EL (cell line): ENCODE data around the gene ROBO4.
A peak's percentile ranks its signal among the peaks of the same experiment; 100 is the strongest.

Experiments used
- DNase-seq: peaks from one replicate; pipeline ENCODE4 v3.0.0-alpha.2; 2016

ROBO4 gene

DNA sequence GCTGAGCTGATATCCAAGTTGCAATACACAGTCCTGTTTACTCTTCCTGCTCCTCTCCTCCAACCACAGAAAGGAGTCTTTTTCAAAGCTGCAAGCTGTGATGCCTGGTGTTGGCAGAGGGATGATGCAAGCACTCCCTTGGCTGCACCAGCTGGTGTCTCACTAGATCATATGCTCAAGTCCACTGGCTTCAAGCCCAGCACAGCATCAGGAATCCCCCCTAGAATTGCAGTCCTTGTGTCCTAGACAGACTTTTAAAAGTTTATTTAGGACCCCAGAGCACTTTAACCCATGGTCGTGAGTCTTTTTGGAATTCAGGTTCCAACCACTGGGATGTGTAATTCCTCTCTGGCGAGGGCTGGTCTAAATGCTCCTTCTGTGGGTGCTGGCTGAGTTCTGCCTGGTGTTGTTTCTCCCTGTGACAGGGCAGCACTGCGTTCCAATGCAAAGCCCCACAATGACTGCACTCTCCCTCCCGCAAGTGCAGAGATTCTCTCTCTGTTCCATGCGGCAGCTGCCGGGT lies 19.5 kb upstream of the ROBO4 start:
- peak; percentile 36 for DNase-seq

DNA sequence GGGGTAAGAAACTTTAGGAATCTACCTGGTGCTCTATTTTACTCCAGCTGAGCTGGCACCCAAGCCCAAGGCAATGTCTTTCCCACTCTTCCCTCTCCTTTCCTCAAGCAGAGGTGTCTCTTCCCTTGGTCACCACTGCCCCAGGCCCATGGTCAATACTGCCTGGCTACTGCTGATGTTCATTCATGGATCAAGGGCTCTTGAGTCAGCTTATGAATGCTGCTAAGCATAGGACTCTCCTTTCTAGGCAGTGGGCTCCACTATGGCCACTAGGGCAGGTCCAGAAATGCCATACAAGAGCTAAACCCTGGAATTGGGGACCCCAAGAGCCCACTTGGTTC lies 18.7 kb upstream of the ROBO4 start:
- no peak for DNase-seq

DNA sequence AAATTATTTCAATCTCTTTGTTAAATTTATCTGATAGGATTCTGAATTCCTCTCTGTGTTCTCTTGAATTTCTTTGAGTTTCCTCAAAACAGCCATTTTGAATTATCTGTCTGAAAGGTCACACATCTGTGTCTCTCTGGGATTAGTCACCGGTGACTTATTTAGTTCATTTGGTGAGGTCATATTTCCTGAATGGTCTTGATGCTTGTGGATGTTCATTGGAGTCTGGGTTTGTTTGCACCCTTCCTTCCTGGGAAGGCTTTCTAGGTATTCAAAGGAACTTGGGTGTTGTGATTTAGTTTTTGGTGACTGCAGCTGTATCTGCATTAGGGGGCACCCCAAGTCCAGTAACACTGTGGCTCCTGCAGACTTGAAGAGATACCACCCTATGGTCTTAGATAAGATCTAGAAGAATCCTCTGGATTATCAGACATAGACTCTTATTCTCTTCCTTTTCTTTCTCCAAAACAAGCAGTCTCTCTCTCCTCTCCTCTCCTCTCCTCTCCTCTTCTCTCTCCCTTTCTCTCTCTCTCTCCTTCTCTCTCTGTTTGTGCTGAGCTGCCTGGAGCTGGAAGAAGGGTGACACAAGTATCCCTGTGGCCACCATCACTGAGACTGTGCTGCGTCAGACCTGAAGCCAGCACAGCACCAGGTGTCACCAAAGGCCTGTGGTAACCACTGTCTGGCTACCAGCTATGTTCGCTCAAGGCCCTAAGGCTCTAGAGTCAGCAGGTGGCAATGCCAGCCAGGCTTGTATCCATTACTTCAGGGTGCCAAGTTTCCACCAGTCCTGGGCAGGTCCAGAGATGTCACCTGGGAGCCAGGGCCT lies 18.1 kb upstream of the ROBO4 start:
- DNase-seq, result peak; percentile 69

DNA sequence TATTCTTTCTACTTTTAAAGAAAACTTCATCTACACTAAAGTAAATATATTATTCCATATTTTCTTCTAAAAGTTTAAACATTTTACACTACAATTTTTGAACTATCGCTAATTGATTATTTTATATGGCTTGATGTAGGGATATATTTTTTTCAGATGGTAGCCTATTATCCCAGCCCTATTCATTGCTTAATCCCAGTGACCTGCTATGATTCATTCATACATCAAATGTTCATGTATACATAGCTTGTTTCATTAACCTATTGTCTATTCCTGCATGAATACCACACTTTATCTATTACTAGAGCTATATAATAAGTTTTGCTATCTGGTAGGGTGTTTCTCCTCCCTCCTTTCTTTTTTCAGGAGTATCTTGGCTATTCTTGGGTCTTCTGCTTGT lies 5.0 kb upstream of the ROBO4 start:
- no peak for DNase-seq

DNA sequence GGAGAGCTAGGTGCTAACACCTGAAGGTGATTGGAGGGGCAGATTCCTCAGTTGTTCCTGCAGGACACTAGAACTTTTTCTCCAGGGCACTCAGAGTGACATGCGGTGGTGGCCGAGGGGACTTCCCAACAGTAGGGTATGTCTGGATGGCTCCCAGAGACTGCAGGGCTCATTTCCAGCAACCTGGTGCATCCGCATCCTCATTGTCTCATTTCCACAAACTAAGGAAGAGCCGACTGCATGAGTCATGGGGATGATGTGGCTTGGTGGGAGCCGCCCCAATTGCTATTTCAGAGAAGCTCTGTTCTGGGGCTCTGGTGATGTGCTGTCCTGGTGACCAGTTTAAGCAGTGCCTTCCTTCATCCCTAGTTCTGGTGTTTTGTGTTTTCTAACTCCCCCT lies 2.8 kb upstream of the ROBO4 start:
- DNase-seq, result peak; percentile 96

GRCh38 chr11:124899383-124900145 lies 1.9 kb upstream of the ROBO4 start:
- peak; percentile 51 for DNase-seq

DNA sequence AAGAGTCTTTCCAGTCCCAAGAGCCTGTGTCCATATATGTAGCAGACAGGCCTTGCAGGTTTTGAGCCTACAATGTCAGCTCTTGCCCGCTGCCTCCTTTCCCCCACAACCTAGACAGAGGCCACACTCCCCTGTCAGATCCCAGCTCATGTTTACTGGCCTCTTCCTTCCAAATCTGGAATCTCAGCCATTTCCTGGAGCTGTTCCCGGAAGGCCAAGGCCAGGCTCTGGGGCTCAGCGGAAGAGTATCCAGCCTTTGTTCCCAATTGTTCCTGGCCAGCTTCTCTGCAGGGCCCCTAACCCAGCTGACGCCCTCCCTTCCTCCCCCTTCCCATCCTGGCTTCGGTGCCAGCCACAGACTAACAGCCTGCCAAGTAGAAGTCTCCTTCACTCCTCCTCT lies 1.0 kb upstream of the ROBO4 start:
- DNase-seq, result peak; percentile 85

DNA sequence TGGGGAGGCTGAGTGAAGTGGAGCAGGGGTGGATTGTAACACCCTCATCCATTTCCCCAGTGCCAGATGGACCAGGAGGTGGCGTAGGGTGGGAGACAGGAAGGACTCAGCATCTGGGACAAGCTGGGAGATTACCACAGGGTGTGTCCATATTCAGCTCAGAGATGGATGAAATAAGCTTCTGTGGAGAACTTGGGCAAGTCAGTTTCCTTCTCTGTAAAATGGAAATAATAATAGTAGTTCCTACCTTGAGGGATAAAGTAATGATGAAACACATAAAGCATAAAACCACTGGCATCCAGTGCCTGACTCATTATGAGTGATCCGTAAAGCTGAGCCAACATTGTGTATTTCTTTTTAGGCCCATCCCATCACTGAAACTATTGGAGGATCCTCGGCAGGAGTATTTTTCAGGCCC lies 607 bp upstream of the ROBO4 start:
- DNase-seq, result peak; percentile 93

GRCh38 chr11:124896821-124897391 lies 759 bp downstream of the ROBO4 start:
- no peak for DNase-seq

- peak; percentile 85 for DNase-seq
Observed at GRCh38 chr11:124896071-124896750, 1.5 kb downstream of the ROBO4 start.

DNA sequence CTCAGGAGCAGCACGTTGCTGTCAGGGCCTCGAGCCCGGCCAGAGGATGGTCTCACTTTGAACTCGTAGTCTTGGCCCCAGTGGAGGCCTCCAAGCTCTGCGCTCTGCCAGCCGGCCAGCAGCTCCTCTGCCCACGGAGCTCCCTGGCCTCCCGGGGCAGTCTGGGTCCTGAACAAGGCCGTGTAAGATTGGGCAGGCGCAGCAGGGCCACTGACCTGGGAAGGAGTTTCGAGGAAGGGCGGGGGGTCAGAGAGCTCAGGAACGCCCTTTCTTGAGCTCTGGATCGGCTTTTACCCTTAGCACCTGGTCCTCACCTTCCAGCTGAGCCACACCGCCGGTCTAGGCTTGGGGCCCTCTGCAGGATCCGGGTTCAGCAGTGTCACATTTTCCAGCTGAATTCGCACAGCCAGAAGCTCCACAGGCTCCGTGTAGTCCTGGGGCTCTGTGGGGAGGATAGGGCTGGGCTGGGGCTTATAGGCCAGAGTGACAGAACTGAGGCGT lies 2.1 kb downstream of the ROBO4 start:
- no peak for DNase-seq

DNA sequence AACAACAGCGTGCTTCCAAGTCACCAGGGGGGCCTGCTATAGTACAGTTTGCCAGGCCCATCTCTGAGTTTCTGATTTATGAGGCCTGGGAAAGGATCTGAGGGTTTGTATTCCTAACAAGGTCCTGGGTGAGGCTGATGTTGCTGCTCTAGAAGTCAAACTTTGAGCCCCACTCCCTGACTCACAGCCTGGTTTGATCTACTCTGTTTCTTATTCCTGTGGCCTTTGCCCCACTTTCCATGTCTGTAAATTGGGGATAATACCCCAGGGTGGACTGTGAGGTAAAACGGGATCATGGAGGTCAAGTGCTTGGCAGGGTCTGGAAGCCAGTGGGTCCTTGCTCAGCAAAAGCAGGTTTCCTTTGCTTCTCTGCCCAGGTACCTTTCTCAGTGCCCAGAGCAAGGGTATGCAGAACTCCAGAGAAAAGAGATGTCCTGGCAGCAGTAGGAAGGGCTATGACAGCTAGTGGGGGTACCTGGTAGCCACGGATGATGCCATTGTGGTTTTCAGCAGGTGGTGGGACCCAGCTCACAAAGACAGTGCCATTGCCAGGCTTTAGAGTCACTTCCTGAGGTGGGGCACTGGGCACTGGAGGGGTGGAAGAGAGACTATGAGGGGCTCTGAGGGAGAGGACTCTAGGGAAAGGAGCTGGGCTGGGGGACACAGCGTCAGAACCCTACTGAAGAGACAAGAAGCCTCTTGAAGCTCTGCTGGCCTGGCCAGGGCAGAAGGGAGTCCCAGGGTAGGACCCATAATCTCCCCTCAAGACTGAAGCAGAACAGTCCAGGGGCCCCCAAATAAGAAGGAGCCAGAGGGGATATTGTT lies 2.8 kb downstream of the ROBO4 start:
- DNase-seq, result no peak

GRCh38 chr11:124893781-124894401 lies 3.8 kb downstream of the ROBO4 start:
- DNase-seq, result no peak

DNA sequence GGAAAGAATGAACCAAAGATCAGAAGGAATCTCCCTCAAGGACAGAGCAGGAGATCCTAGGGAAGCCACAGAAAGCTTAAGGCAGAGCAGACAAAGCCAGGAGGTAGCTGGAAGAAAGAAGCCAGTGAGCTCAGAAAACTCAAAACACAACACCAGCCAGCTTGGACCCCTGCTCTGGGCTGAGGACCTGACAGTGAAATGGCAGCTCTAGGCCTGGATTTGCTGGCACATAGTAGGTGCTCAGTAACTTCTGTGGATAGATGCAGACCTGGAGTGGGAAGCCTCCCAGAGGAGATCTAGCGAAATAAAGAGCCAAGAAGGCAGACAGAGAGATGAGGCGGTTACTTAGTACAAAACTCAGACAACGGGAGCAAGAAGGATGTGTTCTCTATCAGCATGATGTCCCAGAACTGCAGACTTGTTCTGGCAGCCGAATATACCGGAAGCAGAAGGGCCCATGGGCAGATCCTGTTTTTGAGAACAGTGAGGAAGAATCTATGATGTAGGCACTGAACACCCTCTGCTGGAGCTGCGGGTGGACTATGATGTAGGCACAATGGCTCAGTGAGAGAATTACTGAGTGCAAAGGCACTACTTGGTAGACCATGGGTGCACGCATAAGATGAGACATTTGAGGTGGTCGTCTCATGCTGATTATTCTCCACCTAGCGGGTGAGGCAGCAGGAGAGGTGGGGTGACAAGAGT lies 4.8 kb downstream of the ROBO4 start:
- no peak for DNase-seq

- no peak for DNase-seq
Observed at GRCh38 chr11:124892146-124892545, 5.5 kb downstream of the ROBO4 start.

DNA sequence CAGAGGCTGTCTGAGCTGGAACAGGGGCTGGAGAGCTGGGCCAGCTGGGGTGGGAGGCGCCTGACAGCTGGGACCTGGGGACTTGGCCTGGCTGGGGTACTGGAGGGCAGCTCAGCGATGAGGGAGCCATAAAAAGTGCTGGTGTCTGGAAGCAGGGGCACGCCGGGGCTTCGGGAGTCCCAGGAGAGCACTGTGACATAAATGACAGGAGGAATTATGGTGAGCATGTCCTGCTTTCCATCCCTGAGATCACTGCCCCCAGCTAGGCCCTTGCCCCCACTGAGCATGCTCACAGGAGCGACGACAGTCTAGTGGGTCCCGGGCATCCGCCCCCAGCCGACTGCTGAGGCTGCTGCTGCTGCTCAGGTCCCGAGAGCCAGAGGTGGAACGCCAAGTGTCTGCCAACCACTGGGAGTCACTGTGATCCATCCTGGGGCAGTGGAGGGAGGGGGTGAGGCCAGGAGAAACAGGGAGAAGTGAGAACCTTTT lies 6.2 kb downstream of the ROBO4 start:
- no peak for DNase-seq

GRCh38 chr11:124890683-124891372 lies 6.8 kb downstream of the ROBO4 start:
- no peak for DNase-seq

DNA sequence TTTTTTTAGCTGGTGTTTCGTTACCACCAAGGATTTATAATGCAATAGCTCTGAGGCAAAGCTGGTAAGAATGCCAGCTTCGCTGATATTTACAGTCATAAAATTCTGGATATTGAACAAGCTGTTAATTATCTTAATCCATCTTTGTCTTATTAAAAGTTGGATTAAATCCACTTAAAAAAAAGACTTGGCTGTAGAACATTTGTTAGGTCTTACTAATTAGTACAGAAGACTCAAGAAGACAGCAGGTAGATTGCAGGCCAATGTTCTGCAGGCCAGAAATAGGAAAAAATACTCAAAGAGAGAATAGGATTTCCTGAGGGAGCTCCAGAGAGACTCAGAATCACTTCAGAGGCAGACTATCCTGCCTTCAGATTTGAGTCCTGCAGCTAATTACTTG lies 7.5 kb downstream of the ROBO4 start:
- no peak for DNase-seq

DNA sequence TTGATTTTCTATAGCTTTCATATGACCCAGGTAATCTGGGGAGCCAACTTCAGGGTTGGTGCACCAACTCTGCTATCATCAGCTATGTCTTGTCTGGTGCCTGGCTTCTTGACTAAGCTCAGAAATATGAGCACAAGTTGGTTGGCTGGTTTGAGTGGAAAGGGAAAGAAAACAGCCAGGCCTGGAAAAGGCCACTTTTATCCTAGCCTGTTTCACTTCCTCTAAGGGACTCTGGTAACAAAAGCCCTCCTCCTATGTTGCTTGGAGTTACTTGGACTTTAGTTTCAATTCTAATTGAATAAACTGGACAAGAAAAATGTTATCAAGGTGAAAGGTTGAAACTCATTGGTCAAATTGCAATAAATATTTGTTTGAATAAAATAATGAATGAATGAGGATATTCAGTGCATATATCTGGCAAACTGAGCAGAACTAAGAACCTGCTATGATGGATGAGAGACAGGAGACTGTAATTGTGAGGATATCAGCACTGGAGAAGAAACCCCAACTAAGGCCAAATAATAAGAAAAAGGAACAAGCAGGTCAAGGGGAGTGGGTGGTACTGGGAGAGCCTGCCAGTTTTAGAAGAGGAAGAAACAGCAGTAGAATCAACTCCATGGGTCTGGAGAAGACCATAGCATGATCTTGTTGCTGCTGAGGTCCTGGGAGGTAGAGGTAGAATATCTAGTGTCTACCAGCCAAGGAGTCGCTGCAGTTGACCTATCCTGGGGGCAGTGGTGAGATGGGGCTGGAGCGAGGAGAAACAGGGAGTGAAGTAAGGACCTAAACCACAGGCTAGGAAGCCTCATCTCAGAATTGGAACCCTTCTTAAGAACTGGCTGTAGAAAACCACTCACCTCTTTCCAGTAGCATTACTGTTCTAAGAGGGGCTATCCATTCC lies 8.2 kb downstream of the ROBO4 start:
- DNase-seq, result no peak
